Trophoblast cell (in vitro differentiated cells and primary cell): ENCODE measurements around the gene MYT1.

Source experiments
- DNase-seq, 2 donors: peaks; one replicate each; pipeline ENCODE4 v3.0.0-alpha.2; 2016
- H2AFZ ChIP-seq: 2 replicates; pipeline ENCODE4 v1.6.1; 2013; ENCODE audit warnings: low read length, moderate library complexity, mild to moderate bottlenecking; ENCODE audit not compliant: insufficient read depth, poor library complexity
- H2AK5ac ChIP-seq: 2 replicates; pipeline ENCODE4 v1.6.1; 2013; ENCODE audit warnings: mild to moderate bottlenecking, low read length
- H2BK120ac ChIP-seq: 2 replicates; pipeline ENCODE4 v1.6.1; 2013; ENCODE audit warnings: low read length, mild to moderate bottlenecking, moderate library complexity; ENCODE audit not compliant: insufficient read depth, poor library complexity
- H2BK12ac ChIP-seq: 2 replicates; pipeline ENCODE4 v1.6.1; 2013; ENCODE audit warnings: mild to moderate bottlenecking, low read length, moderate library complexity
- H2BK5ac ChIP-seq: 2 replicates; pipeline ENCODE4 v1.6.1; 2013; ENCODE audit warnings: low read length, low read depth, moderate library complexity, mild to moderate bottlenecking; ENCODE audit not compliant: poor library complexity
- H3K14ac ChIP-seq: 2 replicates; pipeline ENCODE4 v1.6.1; 2013; ENCODE audit warnings: mild to moderate bottlenecking, low read length
- H3K18ac ChIP-seq: 2 replicates; pipeline ENCODE4 v1.6.1; 2013; ENCODE audit warnings: mild to moderate bottlenecking, low read length
- H3K23ac ChIP-seq: 2 replicates; pipeline ENCODE4 v1.6.1; 2013; ENCODE audit warnings: low read length
- H3K27ac ChIP-seq: 2 replicates; pipeline ENCODE4 v1.5.1; 2013; ENCODE audit warnings: low read depth, mild to moderate bottlenecking, inconsistent platforms, low read length, moderate library complexity
- H3K27me3 ChIP-seq: 2 replicates; pipeline ENCODE4 v1.6.1; 2013; ENCODE audit warnings: inconsistent platforms, mild to moderate bottlenecking, low read length, moderate library complexity; ENCODE audit not compliant: insufficient read depth
- H3K36me3 ChIP-seq, 2 experiments: 1 replicate in 1 of 2; 2 replicates in 1 of 2; pipeline ENCODE4 v1.6.1; 2013; ENCODE audit warnings: low read length in 2 of 2, mild to moderate bottlenecking in 2 of 2, moderate library complexity in 1 of 2; ENCODE audit not compliant: insufficient read depth in 2 of 2, control insufficient read depth in 1 of 2
- H3K4ac ChIP-seq: 2 replicates; pipeline ENCODE4 v1.6.1; 2013; ENCODE audit warnings: low read depth, mild to moderate bottlenecking, low read length, moderate library complexity
- H3K4me1 ChIP-seq, 2 experiments: 1 replicate in 1 of 2; 2 replicates in 1 of 2; pipeline ENCODE4 v1.6.1; 2013; ENCODE audit warnings: low read length in 2 of 2, mild to moderate bottlenecking in 2 of 2, moderate library complexity in 1 of 2; ENCODE audit not compliant: insufficient read depth in 2 of 2, control insufficient read depth in 1 of 2
- H3K4me2 ChIP-seq: 2 replicates; pipeline ENCODE4 v1.6.1; 2013; ENCODE audit warnings: inconsistent platforms, mild to moderate bottlenecking, low read length, moderate library complexity
- H3K4me3 ChIP-seq: 2 replicates; pipeline ENCODE4 v1.5.1; 2013; ENCODE audit warnings: mild to moderate bottlenecking, low read depth, low read length, inconsistent platforms
- H3K79me1 ChIP-seq: one replicate; pipeline ENCODE4 v1.6.1; 2013; ENCODE audit warnings: low read length
- H3K79me2 ChIP-seq: 2 replicates; pipeline ENCODE4 v1.6.1; 2013; ENCODE audit warnings: low read length, mild to moderate bottlenecking; ENCODE audit not compliant: control insufficient read depth, insufficient read depth, poor library complexity
- H3K9ac ChIP-seq: 2 replicates; pipeline ENCODE4 v1.6.1; 2013; ENCODE audit warnings: mild to moderate bottlenecking, low read length
- H3K9me3 ChIP-seq: 2 replicates; pipeline ENCODE4 v1.6.1; 2013; ENCODE audit warnings: low read depth, mild to moderate bottlenecking, control low read depth, inconsistent platforms, low read length; ENCODE audit not compliant: insufficient read depth
- H4K12ac ChIP-seq: 2 replicates; pipeline ENCODE4 v1.6.1; 2013; ENCODE audit warnings: low read depth, mild to moderate bottlenecking, low read length, moderate library complexity
- H4K8ac ChIP-seq: 2 replicates; pipeline ENCODE4 v1.6.1; 2013; ENCODE audit warnings: low read depth, mild to moderate bottlenecking, low read length, moderate library complexity
- H4K91ac ChIP-seq: one replicate; pipeline ENCODE4 v1.6.1; 2013; ENCODE audit warnings: low read depth, mild to moderate bottlenecking, low read length, moderate library complexity
- WGBS: extraction: QIAGEN DNeasy Blood & Tissue Kit; methylation state at CpG from one replicate; pipeline ENCODE4 v1.1.7; 2013; ENCODE audit warnings: missing lambda C conversion rate; ENCODE audit not compliant: insufficient read length, insufficient coverage; ENCODE audit errors: extremely low coverage; 5-methylcytosine and 5-hydroxymethylcytosine counted together

The MYT1 gene

DNA sequence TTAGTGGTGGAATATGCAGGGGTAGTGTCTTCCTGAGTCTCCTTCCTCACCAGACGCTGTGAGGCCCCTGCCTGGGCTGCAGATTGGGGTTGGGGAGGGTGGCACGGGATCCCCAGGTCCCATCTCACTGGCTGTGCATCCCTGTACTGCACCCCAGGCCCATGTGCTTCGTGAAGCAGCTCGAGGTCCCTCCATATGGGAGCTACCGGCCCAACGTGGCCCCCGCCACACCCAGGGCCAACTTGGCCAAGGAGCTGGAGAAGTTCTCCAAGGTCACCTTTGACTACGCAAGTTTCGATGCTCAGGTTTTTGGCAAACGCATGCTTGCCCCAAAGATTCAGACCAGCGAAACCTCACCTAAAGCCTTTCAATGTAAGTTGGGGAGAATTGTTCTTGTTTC, 52.7 kb downstream of the MYT1 start:
- no peak overlapping the region for H3K23ac ChIP-seq
- no peaks in the 10 kb centered on the region for H3K4me1 ChIP-seq

DNA sequence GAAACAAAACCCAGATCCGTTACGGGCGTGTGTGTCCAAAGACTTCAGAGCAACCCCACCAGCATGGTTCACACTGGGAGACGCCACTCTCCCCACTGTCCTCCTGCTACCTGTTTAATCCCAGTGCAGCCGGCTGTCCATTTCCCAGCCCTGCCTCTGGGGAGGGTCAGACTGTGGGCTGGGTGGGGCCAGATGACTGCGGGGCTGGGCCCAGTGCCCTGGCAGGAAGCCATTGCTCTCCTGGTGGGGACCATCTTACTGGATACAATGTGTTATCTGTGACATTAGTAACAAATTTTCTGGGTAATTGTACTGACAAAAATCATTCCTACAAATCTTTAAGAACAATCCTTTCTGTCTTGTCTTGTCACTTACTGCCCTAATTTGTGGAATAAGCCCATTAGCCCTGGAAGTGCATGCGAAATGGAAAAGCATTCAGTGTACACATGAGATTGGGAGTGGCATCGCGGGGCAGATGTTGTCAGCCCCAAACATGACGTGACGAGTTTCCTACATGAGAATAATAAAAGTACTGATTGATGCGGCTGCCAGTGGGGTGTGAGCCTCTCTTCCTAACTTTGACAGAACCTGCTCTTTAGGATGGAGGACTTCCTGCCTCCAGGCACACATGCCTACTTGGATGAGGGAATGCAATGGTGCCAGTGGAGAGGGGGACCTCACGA, 53.4 kb downstream of the MYT1 start:
- Histone ChIP-seq H2BK120ac (no peak overlapping the region), H2AFZ (no peak overlapping the region), H3K9ac (no peak overlapping the region), H3K18ac (no peak overlapping the region), H3K36me3 (no peaks in the 10 kb centered on the region), H3K4ac (no peak overlapping the region), H2BK5ac (no peak overlapping the region), H4K91ac (no peak overlapping the region), H2BK12ac (no peak overlapping the region), H3K27ac (no peak overlapping the region), H3K4me1 (no peaks in the 10 kb centered on the region), H3K4me2 (no peak overlapping the region), H3K79me2 (no peaks in the 10 kb centered on the region), H3K9me3 (no peaks in the 10 kb centered on the region), H3K27me3 (no peaks in the 10 kb centered on the region), H3K23ac (no peak overlapping the region), H3K79me1 (no peaks in the 10 kb centered on the region), H3K4me3 (no peak overlapping the region), H2AK5ac (no peak overlapping the region), H3K14ac (no peak overlapping the region), H4K8ac (no peak overlapping the region), H4K12ac (no peak overlapping the region)
- no CpG with 5 or more reads among the region's 13 CpGs for WGBS
- no peak for DNase-seq

More for the DNA sequence above, 52.7 kb downstream of the MYT1 start:
- Histone ChIP-seq H2BK5ac (no peak overlapping the region), H4K91ac (no peak overlapping the region), H3K4me2 (no peak overlapping the region), H3K4me3 (no peak overlapping the region), H3K14ac (no peak overlapping the region), H4K8ac (no peak overlapping the region), H3K4ac (no peak overlapping the region), H3K79me2 (no peaks in the 10 kb centered on the region), H3K9me3 (no peaks in the 10 kb centered on the region), H2BK120ac (no peak overlapping the region), H2BK12ac (no peak overlapping the region), H2AK5ac (no peak overlapping the region), H3K36me3 (no peaks in the 10 kb centered on the region), H3K79me1 (no peaks in the 10 kb centered on the region), H3K18ac (no peak overlapping the region), H3K27ac (no peak overlapping the region), H3K27me3 (no peaks in the 10 kb centered on the region), H2AFZ (no peak overlapping the region), H3K9ac (no peak overlapping the region), H4K12ac (no peak overlapping the region)
- WGBS = no CpG with 5 or more reads among the region's 11 CpGs
- no peak for DNase-seq

DNA sequence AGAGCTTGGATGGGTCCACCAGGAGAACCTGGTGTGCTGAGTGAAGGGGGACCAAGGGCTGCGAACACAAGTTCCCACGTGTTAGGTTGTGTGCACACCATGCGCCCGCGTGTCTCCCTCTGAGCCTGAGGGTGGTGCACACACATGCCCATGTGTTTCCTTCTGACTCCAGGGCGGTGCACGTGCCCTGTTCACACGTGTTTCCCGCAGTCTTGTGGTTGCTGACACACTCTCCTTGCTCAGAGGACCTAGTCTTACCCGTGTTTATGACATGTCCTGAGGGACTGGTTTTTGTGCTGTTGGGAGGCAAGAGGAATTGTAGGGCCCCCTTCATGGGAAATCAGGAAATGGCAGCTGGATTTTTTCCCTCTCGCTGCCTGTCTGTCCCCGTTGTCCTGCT, 55.0 kb downstream of the MYT1 start:
- Histone ChIP-seq H3K18ac (no peak overlapping the region), H2AK5ac (no peak overlapping the region), H3K4ac (no peak overlapping the region), H3K4me3 (no peak overlapping the region), H3K79me2 (no peaks in the 10 kb centered on the region), H3K23ac (no peak overlapping the region), H3K9me3 (no peaks in the 10 kb centered on the region), H3K4me1 (peaks cover 0 to 4% of the 10 kb centered on the region in 2 experiments), H3K9ac (no peak overlapping the region), H3K36me3 (no peaks in the 10 kb centered on the region), H3K79me1 (no peaks in the 10 kb centered on the region), H3K27ac (no peak overlapping the region), H3K4me2 (no peak overlapping the region), H2BK5ac (no peak overlapping the region), H4K12ac (no peak overlapping the region), H2BK120ac (no peak overlapping the region), H4K8ac (no peak overlapping the region), H2AFZ (no peak overlapping the region), H3K14ac (no peak overlapping the region), H2BK12ac (no peak overlapping the region), H4K91ac (no peak overlapping the region), H3K27me3 (no peaks in the 10 kb centered on the region)
- DNase-seq = no peak
- WGBS = no CpG with 5 or more reads among the region's 12 CpGs

- Histone ChIP-seq H2BK5ac (no peak overlapping the region), H2BK12ac (no peak overlapping the region), H2AK5ac (no peak overlapping the region), H2BK120ac (no peak overlapping the region), H3K79me2 (no peaks in the 10 kb centered on the region), H4K12ac (no peak overlapping the region), H3K18ac (no peak overlapping the region), H2AFZ (no peak overlapping the region), H4K8ac (no peak overlapping the region), H4K91ac (no peak overlapping the region), H3K14ac (no peak overlapping the region), H3K4me1 (peaks cover 0 to 4% of the 10 kb centered on the region in 2 experiments), H3K9me3 (no peaks in the 10 kb centered on the region), H3K27ac (no peak overlapping the region), H3K9ac (no peak overlapping the region), H3K4me2 (no peak overlapping the region), H3K27me3 (no peaks in the 10 kb centered on the region), H3K36me3 (no peaks in the 10 kb centered on the region), H3K79me1 (no peaks in the 10 kb centered on the region), H3K4ac (no peak overlapping the region), H3K4me3 (no peak overlapping the region), H3K23ac (no peak overlapping the region)
- WGBS = no CpG with 5 or more reads among the region's 16 CpGs
- no peak for DNase-seq
These were observed 55.5 kb downstream of the MYT1 start for GRCh38 chr20:64219730-64220129.
